ENCODE results near the gene FAAP20.

- TF ChIP-seq CTCF (IDR thresholded peaks at IDR 0.05) (no peak), POLR2A (IDR thresholded peaks at IDR 0.05) (no peak)
These were observed 9.6 kb downstream of the FAAP20 start for GRCh38 chr1:2184934-2185333.

All from lower leg skin (tissue), 3 donors.